T-helper 9 cell (primary cell): ENCODE data around the gene FOXF1.

Experiments used
- DNase-seq: peaks from one replicate; pipeline ENCODE4 v3.0.0-alpha.2; 2020

The FOXF1 gene

GRCh38 chr16:86505185-86505898, 5.0 kb upstream of the FOXF1 start:
- no peak for DNase-seq

DNA sequence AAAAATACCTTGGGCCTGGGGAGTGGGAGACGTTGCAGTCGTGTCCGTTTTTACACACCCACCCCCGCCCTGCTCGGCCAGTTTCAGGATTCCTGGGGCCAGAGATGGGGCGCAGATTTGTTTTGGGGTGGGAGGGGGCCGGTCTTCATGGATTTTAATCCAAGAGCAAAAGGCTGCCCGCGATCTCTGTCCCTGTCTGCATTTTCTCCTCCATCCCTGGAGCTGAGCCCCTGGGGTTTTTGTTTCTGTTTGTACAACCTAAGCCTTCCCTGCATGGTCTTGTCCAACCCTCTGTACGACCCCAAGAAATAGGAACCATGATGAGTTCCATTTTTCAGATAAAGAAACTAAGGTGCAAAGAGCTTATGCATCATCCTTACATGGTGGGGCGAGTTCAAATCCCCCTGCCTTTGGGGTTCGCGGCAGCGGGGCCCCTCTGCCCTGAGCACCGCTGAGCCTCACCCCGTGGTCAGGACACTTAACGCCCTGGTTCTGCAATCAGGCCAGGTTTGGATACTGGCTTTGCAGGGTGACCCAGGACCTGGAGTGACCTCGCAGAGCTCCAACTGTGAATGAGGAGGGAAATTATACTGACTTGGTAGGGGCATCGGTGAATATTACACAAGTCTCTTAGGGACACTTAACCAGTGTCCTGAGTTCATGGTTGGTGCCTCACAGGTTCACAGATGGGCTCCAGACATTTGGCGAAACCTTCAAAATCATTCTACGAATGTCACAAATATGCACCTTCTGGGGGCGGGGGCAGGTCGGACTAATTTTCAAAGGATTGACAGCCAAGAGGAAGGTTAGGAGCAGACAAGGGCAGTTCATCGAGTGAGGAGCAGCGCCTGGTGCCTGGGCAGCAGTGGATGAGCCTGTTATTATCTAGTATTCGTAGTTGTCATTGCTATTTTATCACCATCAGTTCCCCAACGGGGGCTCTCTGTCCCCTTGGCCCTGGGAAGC, 4.1 kb upstream of the FOXF1 start:
- no peak for DNase-seq

- no peak for DNase-seq
Observed at GRCh38 chr16:86507173-86508027, 2.9 kb upstream of the FOXF1 start.

DNA sequence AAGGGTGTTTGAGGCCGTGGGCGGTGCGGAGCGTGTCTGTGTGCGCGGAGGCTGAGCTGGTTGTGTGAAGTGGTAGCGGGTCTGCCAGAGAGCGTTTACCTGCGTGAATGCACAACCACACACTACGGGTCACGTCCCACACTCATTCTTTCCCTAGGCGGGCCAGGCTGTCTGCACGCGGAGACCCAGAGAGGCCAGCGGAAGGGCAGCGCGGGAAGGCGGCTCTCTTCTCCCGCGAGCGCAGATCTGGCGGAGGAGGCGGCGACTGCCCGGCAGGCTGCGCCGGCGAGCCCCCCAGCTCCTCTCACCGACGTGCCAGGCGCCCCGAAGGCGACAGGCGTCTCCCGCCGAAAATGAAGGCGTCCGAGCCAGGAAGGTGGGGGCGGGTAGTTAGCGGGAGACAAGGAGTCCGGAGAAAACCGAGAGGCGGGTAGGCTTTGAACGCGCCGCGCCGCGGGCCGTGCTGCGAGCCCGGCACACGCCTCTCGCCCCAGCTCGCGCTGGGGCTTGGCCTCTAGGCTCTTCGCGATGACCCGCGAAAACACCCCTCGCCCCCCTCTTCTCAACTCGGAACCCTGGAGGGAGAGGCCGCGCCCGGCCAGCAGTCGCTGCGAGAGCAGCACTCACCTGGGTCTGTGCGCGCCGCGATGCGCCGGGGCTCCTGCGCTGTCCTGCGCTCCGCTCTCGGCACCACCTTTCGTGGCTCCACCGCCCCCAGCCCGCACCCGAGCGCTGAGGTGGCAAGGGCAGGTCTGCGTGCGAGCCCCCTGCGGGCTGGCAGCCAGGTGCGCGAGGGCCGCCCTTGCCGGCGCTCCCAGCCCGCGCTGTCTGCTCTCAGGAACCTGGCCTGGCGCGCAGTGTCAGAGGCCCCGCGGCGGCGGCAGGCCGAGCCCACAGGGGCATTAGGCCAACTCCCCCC, 2.0 kb upstream of the FOXF1 start:
- no peak for DNase-seq

- DNase-seq: no peak
Observed at GRCh38 chr16:86508947-86509758, 1.2 kb upstream of the FOXF1 start.

DNA sequence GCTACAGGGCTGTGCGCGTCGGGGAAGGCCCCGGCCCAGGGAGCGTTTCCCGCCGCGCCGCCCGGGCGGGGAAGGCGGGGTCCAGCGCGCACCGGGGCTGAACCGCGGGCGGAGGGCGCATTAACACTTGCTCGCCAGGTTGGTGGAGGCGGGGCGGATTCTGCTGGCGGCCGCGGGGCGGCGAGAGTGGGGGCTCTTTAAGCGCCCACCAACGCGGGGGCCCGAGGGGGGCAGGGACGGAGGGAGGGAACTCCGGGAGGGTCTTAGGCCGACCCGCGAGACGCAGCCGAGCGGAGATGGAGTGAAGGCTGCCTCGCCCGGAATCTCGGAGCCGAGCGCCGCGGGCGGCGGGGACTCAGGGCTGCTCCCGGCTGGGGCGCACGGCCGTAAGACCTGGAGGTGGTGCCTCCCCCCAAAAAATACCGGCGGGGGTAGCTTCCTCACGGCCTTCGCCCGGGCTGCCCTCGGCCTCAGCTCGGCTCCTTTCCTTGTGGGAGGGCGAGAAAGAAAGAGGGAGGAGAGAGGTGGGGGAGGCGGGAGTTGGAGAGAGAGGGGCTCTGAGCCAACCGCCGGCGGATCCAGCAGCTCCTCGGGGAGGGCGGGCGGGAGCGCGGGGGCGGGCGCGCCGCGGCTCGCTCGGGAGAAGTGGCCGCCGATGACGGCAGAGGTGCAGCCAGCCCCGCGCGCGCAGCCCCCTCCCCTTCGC, 415 bp upstream of the FOXF1 start:
- no peak for DNase-seq

- no peak for DNase-seq
Observed at GRCh38 chr16:86511317-86512161, 1.2 kb downstream of the FOXF1 start.

GRCh38 chr16:86512301-86512859, 2.1 kb downstream of the FOXF1 start:
- no peak for DNase-seq

DNA sequence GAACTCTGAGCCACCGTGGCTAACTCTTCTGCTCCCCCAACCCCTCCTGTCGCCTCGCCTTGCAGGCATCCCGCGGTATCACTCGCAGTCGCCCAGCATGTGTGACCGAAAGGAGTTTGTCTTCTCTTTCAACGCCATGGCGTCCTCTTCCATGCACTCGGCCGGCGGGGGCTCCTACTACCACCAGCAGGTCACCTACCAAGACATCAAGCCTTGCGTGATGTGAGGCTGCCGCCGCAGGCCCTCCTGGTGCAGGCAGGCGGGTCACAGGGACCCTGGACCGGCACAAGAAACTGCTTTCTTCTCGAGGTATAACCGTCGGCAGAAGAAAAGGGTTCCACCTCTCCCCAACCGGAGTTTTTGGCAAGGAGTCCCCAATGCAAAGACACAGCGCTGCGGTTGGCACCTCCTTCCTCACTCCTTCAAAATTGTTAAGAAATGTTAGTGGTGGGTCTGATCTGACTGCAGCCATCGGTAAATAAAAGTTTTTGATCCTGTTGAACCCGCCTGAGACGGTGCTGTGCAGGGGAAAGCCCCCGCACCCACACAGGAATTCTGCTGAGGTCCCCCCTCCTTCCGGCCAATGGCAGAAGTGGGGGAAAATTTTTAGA, 2.6 kb downstream of the FOXF1 start:
- no peak for DNase-seq

DNA sequence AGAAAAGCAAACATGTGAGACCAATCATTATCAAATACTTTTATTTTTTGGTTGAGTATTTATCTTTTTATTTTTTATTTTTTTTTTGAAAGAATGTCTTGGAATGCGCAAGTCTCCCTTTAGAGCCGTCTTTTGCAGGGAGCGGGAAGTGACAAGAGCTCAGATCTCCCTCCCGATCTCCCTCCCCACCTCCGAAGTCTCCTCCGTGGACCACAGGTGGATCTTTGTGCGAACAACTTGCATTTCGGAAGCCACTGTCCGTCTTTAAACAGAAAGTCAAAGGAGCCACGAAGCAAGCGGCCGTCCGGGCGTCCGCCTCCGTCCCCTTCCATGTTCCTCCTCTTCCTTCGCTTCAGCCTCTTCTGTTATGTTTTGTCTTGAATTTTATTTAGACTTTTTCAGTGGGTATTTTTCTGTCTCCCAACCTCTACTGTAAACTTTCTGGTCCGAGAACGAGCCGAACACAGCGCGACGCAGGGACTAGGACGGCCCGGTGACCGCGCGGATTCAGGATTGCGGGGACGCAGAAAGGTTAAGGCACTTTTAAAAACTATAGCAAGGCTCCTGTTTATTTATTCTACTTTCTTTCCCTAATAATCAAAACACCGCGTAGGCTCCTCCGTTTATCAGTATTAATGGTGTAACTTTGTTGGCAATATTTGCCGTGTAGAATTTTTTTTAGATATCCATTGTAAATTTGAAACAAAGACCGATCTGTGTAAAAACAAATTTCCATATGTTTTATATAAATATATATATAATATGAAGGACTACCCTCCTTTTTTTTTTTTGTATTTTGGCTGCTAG, 3.3 kb downstream of the FOXF1 start:
- DNase-seq: no peak

DNA sequence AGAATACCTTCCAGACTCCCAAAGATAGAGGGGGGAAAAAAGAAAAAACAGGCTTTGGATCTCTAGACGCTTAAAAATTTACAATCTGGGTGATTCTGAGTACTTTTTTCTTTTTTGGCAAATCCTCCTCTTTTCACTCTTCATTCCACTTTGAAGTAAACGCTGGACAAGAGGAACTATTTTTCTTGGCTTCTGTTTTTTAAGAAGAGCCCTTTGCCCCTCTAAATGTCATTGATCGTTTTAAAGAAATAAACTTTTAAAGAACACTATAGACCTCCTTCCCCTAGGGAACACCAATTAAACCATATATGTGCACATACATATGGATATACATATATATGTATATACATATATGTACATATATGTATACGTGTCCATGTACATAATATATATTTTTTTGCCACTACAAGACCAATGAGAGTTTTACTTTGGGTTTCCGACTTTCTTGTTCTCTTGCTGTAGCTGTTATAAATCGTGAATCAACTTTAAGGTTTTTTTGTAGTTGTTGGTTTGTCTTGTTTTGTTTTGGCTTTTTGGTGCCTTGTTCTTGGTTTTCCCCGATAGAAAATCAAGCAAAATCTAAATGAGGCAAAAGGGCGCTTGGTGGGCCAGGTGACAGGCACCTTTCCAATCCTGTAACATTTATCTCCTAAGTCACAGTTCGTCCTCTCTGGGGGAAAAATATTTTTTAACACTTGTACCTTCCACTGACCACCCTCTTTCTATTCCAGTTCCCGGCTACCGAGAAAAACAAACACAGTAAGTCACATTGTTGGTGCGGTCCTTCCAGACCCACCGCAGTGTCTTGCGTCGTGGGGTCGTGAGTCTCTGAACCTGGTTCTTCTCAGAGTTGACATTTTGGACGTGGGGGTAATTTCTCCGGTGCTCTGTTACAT, 4.4 kb downstream of the FOXF1 start:
- no peak for DNase-seq

- DNase-seq: no peak
Observed at GRCh38 chr16:86515413-86515776, 5.1 kb downstream of the FOXF1 start.

DNA sequence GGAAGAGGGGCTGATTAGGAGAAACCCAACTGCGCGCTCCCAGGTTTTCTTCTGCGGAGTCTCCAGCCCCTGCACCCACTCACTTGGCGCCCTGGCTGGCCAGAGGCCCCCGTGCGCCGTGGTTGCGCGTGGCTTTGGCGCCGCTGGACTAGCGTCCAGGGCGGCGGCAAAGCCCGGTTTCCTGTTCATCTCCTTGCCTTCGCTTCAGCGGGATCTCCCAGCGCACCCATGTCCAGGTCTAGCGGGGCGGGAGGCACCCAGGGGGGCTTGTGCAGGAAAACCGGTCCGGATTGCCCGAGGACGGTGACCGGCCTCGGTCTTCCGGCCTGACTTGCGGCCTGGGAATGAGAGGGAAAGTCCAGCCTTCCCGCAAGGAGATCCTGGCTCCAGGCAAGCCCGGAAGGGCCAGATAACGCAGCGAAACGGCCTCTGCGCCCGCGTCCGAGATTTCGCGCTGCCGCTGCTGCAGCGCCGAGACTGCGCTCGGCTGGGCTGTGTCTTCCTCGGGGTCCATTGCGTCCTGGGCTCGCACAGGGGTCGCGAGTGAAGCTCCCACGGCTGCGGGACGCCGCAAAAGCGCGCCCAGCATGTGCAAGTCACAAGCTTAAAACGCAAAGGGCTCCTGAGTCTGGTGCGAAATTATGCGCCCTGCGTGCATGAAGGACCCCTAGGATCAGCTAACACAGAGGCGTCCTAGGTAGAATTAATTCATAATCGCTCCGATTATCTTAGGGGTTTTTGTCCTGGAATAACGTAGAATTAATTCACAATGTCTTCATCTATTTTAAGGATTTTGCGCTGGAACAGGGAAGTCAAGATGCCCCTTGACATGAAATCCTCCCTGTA, 5.7 kb downstream of the FOXF1 start:
- no peak for DNase-seq

GRCh38 chr16:86516623-86517003, 6.3 kb downstream of the FOXF1 start:
- no peak for DNase-seq

DNA sequence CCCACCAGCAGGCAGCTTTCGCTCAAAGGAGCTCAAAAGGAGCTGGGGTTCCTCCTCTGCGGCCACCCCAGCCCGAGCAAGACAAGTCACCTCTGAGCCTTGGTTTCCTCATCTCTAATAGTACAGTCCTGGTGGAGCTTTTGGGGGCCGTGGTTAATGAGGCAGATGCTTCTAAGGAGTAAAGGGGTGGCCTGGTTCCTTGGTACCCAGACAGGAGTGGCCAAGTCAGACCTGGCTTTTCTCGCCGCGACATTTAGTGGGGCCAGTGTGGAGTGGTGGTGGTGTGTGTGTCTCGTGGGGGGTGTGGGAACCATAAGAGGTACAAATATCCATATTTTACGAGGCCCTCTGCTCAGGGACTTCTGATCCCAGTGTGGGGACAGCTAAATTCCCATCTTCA, 6.7 kb downstream of the FOXF1 start:
- no peak for DNase-seq
